Mucosa of descending colon (tissue), 3 donors: ENCODE measurements around the gene PM20D1. TPM values are rescaled to one million over a fixed set of nuclear protein-coding genes. Genes with fewer than 3 reads are reported as not detected.

Experiments used
- ATAC-seq: fragments of 200-7000 bp; cut with Tn5 transposase; one replicate; pipeline ENCODE4 v1.9.1; 2020; ENCODE audit warnings: mild to moderate bottlenecking, moderate library complexity
- DNase-seq, 3 donors: peaks; one replicate each; pipeline ENCODE4 v3.0.0-alpha.2; 2020
- H3K36me3 ChIP-seq: fragments of 200-600 bp; one replicate; pipeline ENCODE4 v1.8.0; 2021; ENCODE audit warnings: low read depth, mild to moderate bottlenecking
- H3K4me1 ChIP-seq: fragments of 200-600 bp; one replicate; pipeline ENCODE4 v1.8.0; 2021; ENCODE audit warnings: low read depth, mild to moderate bottlenecking
- H3K4me3 ChIP-seq: fragments of 200-600 bp; one replicate; pipeline ENCODE4 v1.8.0; 2021; ENCODE audit warnings: mild to moderate bottlenecking
- H3K9me3 ChIP-seq: fragments of 200-600 bp; one replicate; pipeline ENCODE4 v1.8.0; 2021; ENCODE audit warnings: mild to moderate bottlenecking
- CTCF ChIP-seq: fragments of 200-600 bp; IDR thresholded peaks from one replicate; pipeline ENCODE4 v1.8.0; 2022; ENCODE audit warnings: antibody characterized with exemption, mild to moderate bottlenecking
- intact Hi-C, 2 donors: fragments of 100-400 bp; cut with DNase I in 1 of 2; cut with micrococcal nuclease in 1 of 2; formaldehyde crosslinking; loops; one replicate each; pipeline versions ENCODE4 v1.11.0 to v1.11.1; 2022; cut with DNase I, micrococcal nuclease
- total RNA-seq, 3 donors: library from RNA; stranded (reverse); fragmentation: NEBNext Ultra II Directional in 2 of 3; extraction: Animal tissue kit (Norgen Biotek cat#: 25700) in 2 of 3; gene quantifications; one replicate each; pipeline versions ENCODE4 v1.2.1 to v1.2.4, GENCODE V29; 2021 to 2023
- donor health status: DM: no; HTN: no; CAD: no; lungs with moderate emphysema.
- donor health status: DM: no; HTN: no; CAD: no.
- donor health status: DM: no; HTN: yes; CAD: no.

PM20D1 gene
- total RNA-seq, 3 donors from 2014 or later, result 0.19 TPM; not detected in 2

GRCh38 chr1:205783433-205783795 lies 66.5 kb downstream of the PM20D1 start:
- intact Hi-C loops, result no loop called here
- ATAC-seq (no peak), DNase-seq (no peak)
- Histone ChIP-seq H3K4me3 (no peak overlapping the region), H3K9me3 (no peaks in the 10 kb centered on the region), H3K4me1 (no peaks in the 10 kb centered on the region), H3K36me3 (no peaks in the 10 kb centered on the region)
- TF ChIP-seq CTCF, result no peak

GRCh38 chr1:205782627-205783432 lies 67.1 kb downstream of the PM20D1 start:
- intact Hi-C loops, result no loop called here
- no peak overlapping the region for H3K4me3 ChIP-seq
- TF ChIP-seq CTCF, result no peak
- H3K36me3 ChIP-seq, result no peaks in the 10 kb centered on the region
- no peaks in the 10 kb centered on the region for H3K4me1 ChIP-seq
- ATAC-seq (no peak), DNase-seq (no peak)
- no peaks in the 10 kb centered on the region for H3K9me3 ChIP-seq

GRCh38 chr1:205780335-205780734 lies 69.6 kb downstream of the PM20D1 start:
- Histone ChIP-seq H3K36me3 (no peaks in the 10 kb centered on the region), H3K4me1 (no peaks in the 10 kb centered on the region), H3K4me3 (no peak overlapping the region), H3K9me3 (no peaks in the 10 kb centered on the region)
- intact Hi-C loops, result no loop called here
- no peak for ATAC-seq
- DNase-seq, result no peak
- no peak for TF ChIP-seq CTCF

Other genes starting within 250 kb of the PM20D1 start
- gene ELK4, start 218.1 kb downstream of the PM20D1 start, total RNA-seq, result 10 to 100 TPM; 43.1 to 60.6 (median 47.6) TPM
- gene SLC45A3, start 169.6 kb downstream of the PM20D1 start, total RNA-seq, result 10 to 100 TPM; 13.7 to 19.0 (median 18.8) TPM
- 100 to 1,000 TPM in 2 of 3 donors, 10 to 100 TPM in 1; 52.7 to 140 (median 103) TPM for gene NUCKS1, start 100.0 kb downstream of the PM20D1 start, total RNA-seq
- gene RAB29, start 74.7 kb downstream of the PM20D1 start, total RNA-seq, result 10 to 100 TPM in 1 of 3 donors, 1 to 10 TPM in 2; 4.7 to 27.5 (median 7.8) TPM
- 10 to 100 TPM in 1 of 3 donors, 1 to 10 TPM in 2; 2.1 to 25.0 (median 4.9) TPM for gene SLC41A1, start 36.9 kb downstream of the PM20D1 start, total RNA-seq
- gene SLC26A9, start 93.3 kb upstream of the PM20D1 start, total RNA-seq, result not detected
- gene RAB7B, start 153.3 kb upstream of the PM20D1 start, total RNA-seq, result 1 to 10 TPM in 1 of 3 donors, under 1 TPM in 2; 0.69 to 1.3 (median 0.76) TPM
- 10 to 100 TPM in 2 of 3 donors, 1 to 10 TPM in 1; 6.5 to 26.1 (median 17.7) TPM for gene CTSE, start 173.8 kb upstream of the PM20D1 start, total RNA-seq
- 1 to 10 TPM in 2 of 3 donors, under 1 TPM in 1; 0.38 to 4.8 (median 3.9) TPM for gene RHEX, start 203.0 kb upstream of the PM20D1 start, total RNA-seq